Measurements from ENCODE around the gene SNRNP25.
A peak's percentile ranks its signal among the peaks of the same experiment; 100 is the strongest.

The SNRNP25 gene

GRCh38 chr16:63998-64913 is 10.6 kb downstream of the SNRNP25 start:
- no peak for DNase-seq

- no peak for DNase-seq
Measured at GRCh38 chr16:64914-65255, 11.3 kb downstream of the SNRNP25 start.

- DNase-seq = peak; percentile 77
Measured at GRCh38 chr16:65745-66144, 12.1 kb downstream of the SNRNP25 start.

- DNase-seq = no peak
Measured at GRCh38 chr16:66309-67182, 12.9 kb downstream of the SNRNP25 start.

- DNase-seq = no peak
Measured at GRCh38 chr16:67183-67791, 13.7 kb downstream of the SNRNP25 start.

GRCh38 chr16:67884-68789 is 14.5 kb downstream of the SNRNP25 start:
- DNase-seq = no peak

- DNase-seq = no peak
Measured at GRCh38 chr16:69181-69580, 15.6 kb downstream of the SNRNP25 start.

- DNase-seq = no peak
Measured at GRCh38 chr16:71210-71539, 17.5 kb downstream of the SNRNP25 start.

GRCh38 chr16:71540-72401 is 18.1 kb downstream of the SNRNP25 start:
- DNase-seq = no peak

GRCh38 chr16:72561-73548 is 19.2 kb downstream of the SNRNP25 start, which contains the start of gene RHBDF1:
RHBDF1 (minus strand) TSS chr16:72631; CDS start chr16:65015, 7,616 bp downstream.
- DNase-seq = no peak

GRCh38 chr16:74051-74746 is 20.6 kb downstream of the SNRNP25 start:
- DNase-seq = no peak

- no peak for DNase-seq
Measured at GRCh38 chr16:74747-75334, 21.2 kb downstream of the SNRNP25 start.

GRCh38 chr16:75580-76501 is 22.2 kb downstream of the SNRNP25 start:
- DNase-seq = no peak

- DNase-seq = no peak
Measured at GRCh38 chr16:76535-77272, 23.1 kb downstream of the SNRNP25 start.

- peak; percentile 22 for DNase-seq
Measured at GRCh38 chr16:77273-77806, 23.7 kb downstream of the SNRNP25 start.

GRCh38 chr16:77807-78443 is 24.3 kb downstream of the SNRNP25 start, which contains the start of gene MPG:
MPG (plus strand) TSS chr16:78225; CDS start chr16:78310, 85 bp downstream.
- DNase-seq = peak; percentile 74
